Psoas muscle (tissue), 8 donors: ENCODE measurements around the gene CACNG4. TPM values are rescaled to one million over a fixed set of nuclear protein-coding genes. Genes with fewer than 3 reads are reported as not detected.

Experiments used
- ATAC-seq, 4 donors: fragments of 200-7000 bp; cut with Tn5 transposase; one replicate each; pipeline ENCODE4 v1.9.1; 2020; ENCODE audit warnings: moderate library complexity in 3 of 4, mild to moderate bottlenecking in 2 of 4
- DNase-seq, 2 donors: peaks; one replicate each; pipeline ENCODE4 v3.0.0-alpha.2; 2020
- H3K27ac ChIP-seq: fragments of 200-600 bp; one replicate; pipeline ENCODE4 v1.8.0; 2022
- H3K27me3 ChIP-seq, 3 donors: fragments of 200-600 bp in 1 of 3; one replicate each; pipeline versions ENCODE4 v1.6.1 to v1.8.0; 2013 to 2022; ENCODE audit warnings: low read length in 2 of 3, mild to moderate bottlenecking in 2 of 3, moderate library complexity in 1 of 3; ENCODE audit not compliant: insufficient read depth in 3 of 3
- H3K36me3 ChIP-seq, 2 donors: fragments of 200-600 bp in 1 of 2; one replicate each; pipeline versions ENCODE4 v1.6.1 to v1.8.0; 2013 to 2022; ENCODE audit warnings: low read depth in 1 of 2, mild to moderate bottlenecking in 1 of 2, moderate library complexity in 1 of 2; ENCODE audit not compliant: insufficient read depth in 1 of 2
- H3K4me1 ChIP-seq: fragments of 200-600 bp; one replicate; pipeline ENCODE4 v1.8.0; 2022
- H3K4me3 ChIP-seq: fragments of 200-600 bp; one replicate; pipeline ENCODE4 v1.8.0; 2022; ENCODE audit warnings: mild to moderate bottlenecking
- H3K9me3 ChIP-seq: fragments of 200-600 bp; one replicate; pipeline ENCODE4 v1.8.0; 2022
- CTCF ChIP-seq: fragments of 200-600 bp; IDR thresholded peaks from one replicate; pipeline ENCODE4 v1.8.0; 2022; ENCODE audit warnings: antibody characterized with exemption
- WGBS, 3 donors: extraction: QIAGEN DNeasy Blood & Tissue Kit; methylation state at CpG; one replicate each; pipeline versions ENCODE4 v1.1.6 to v1.1.7; 2013; 5-methylcytosine and 5-hydroxymethylcytosine counted together
- intact Hi-C, 2 donors: fragments of 100-400 bp; cut with DNase I; formaldehyde crosslinking; loops; one replicate each; pipeline versions ENCODE4 v1.11.0 to v1.14.2; 2022
- polyA plus RNA-seq, 3 donors: library from polyadenylated mRNA; stranded (reverse); fragments of 200-250 nt; gene quantifications; one replicate each; pipeline ENCODE4 v1.2.3, GENCODE V29; 2013
- total RNA-seq, 4 donors: library from RNA; stranded (reverse); fragmentation: NEBNext Ultra II Directional in 2 of 4; extraction: Animal tissue kit (Norgen Biotek cat#: 25700) in 2 of 4; gene quantifications; one replicate each; pipeline versions ENCODE4 v1.2.1 to v1.2.4, GENCODE V29; 2021 to 2023
- donor health status: healthy with polysubstance abuse.
- donor health status: DM: no; HTN: no; CAD: no; lungs with moderate emphysema.
- donor health status: Bipolar disorder and iron deficiency.
- donor health status: healthy.
- donor health status: DM: yes; HTN: yes; CAD: no.
- donor health status: DM: no; HTN: no; CAD: no.
- donor health status: DM: no; HTN: no; CAD: no.
- donor health status: DM: yes; HTN: yes; CAD: no.

CACNG4 gene
- total and polyA plus RNA-seq, 7 donors: 0.03 TPM; not detected in 6

GRCh38 chr17:67041531-67041930 lies 77.0 kb downstream of the CACNG4 start:
- no peak overlapping the region for H3K4me3 ChIP-seq
- ATAC-seq (no peak), DNase-seq (no peak)
- H3K9me3 ChIP-seq: no peaks in the 10 kb centered on the region
- no peaks in the 10 kb centered on the region for H3K27me3 ChIP-seq
- no peaks in the 10 kb centered on the region for H3K36me3 ChIP-seq
- peak overlapping the region; percentile 98 for H3K27ac ChIP-seq
- WGBS, 3 donors: 60 to 78% (median 66%) methylated on average over 7 of the region's 7 CpGs
- TF ChIP-seq CTCF: no peak
- intact Hi-C loops: loop anchor here in 1 of 2 donors (5.0 kb wide), 1 partner anchor 64 kb away; no protein-coding TSS in a partner anchor
- H3K4me1 ChIP-seq: peaks cover 20% of the 10 kb centered on the region

GRCh38 chr17:67041941-67042899 lies 77.7 kb downstream of the CACNG4 start:
- Histone ChIP-seq H3K9me3 (no peaks in the 10 kb centered on the region), H3K27ac (peak overlapping the region; percentile 98), H3K4me1 (peaks cover 20% of the 10 kb centered on the region), H3K36me3 (no peaks in the 10 kb centered on the region), H3K4me3 (peak overlapping the region; percentile 72), H3K27me3 (no peaks in the 10 kb centered on the region)
- no peak for ATAC-seq
- no peak for DNase-seq
- intact Hi-C loops: loop anchor here in 1 of 2 donors (5.0 kb wide), 1 partner anchor 65 kb away; no protein-coding TSS in a partner anchor
- WGBS, 3 donors: 56 to 59% (median 57%) methylated on average over 11 of the region's 11 CpGs
- no peak for TF ChIP-seq CTCF

- no peaks in the 10 kb centered on the region for H3K27me3 ChIP-seq
- peaks cover 21% of the 10 kb centered on the region for H3K4me1 ChIP-seq
- peak overlapping the region; percentile 98 for H3K27ac ChIP-seq
- H3K9me3 ChIP-seq: peaks cover 4% of the 10 kb centered on the region
- WGBS, 3 donors: 33 to 51% (median 39%) methylated on average over 12 of the region's 12 CpGs
- intact Hi-C loops: loop anchor here in 1 of 2 donors (5.0 kb wide), 1 partner anchor 66 kb away; no protein-coding TSS in a partner anchor
- H3K4me3 ChIP-seq: peak overlapping the region; percentile 72
- H3K36me3 ChIP-seq: no peaks in the 10 kb centered on the region
- TF ChIP-seq CTCF: no peak
- DNase-seq (peak; percentile 43 to 88), ATAC-seq (peak; percentile 62 to 69 (median 68))
Measured at GRCh38 chr17:67043283-67043682, 78.8 kb downstream of the CACNG4 start.

- H3K4me3 ChIP-seq: peak within 1 kb of the TSS; percentile 72
- no peak for TF ChIP-seq CTCF
- H3K36me3 ChIP-seq: peaks cover 0 to 1% of the 10 kb centered on the region in 2 donors
- peaks cover 10% of the 10 kb centered on the region for H3K9me3 ChIP-seq
- 17 to 41% (median 27%) methylated on average over 31 to 32 of the region's 32 CpGs for WGBS, 3 donors
- no peaks in the 10 kb centered on the region for H3K27me3 ChIP-seq
- peak; percentile 77 to 84 (median 80) for ATAC-seq
- intact Hi-C loops: loop anchor here in 1 of 2 donors (5.0 kb wide), 1 partner anchor 67 kb away; no protein-coding TSS in a partner anchor
- peak; percentile 75 to 96 for DNase-seq
- peak within 1 kb of the TSS; percentile 98 for H3K27ac ChIP-seq
- H3K4me1 ChIP-seq: peaks cover 29% of the 10 kb centered on the region
Measured at GRCh38 chr17:67044016-67044772, 79.7 kb downstream of the CACNG4 start, which contains the start of gene CACNG1. TSS of gene CACNG1 (plus strand) at chr17:67044554. CDS start at chr17:67044661, 107 bp downstream.
